ENCODE data around the gene FAT3.

Gene FAT3

GRCh38 chr11:92249156-92249753, 24.6 kb downstream of the FAT3 start:
- no peak for DNase-seq (ENCODE audit: extremely low read depth, low read depth)
- no peak for TF ChIP-seq CTCF (IDR thresholded peaks at IDR 0.05; ENCODE audit: low read depth, low read length)

GRCh38 chr11:92251980-92252379, 27.4 kb downstream of the FAT3 start:
- no peak for DNase-seq (ENCODE audit: extremely low read depth, low read depth)
- no peak for TF ChIP-seq CTCF (IDR thresholded peaks at IDR 0.05; ENCODE audit: low read depth, low read length)

- DNase-seq (ENCODE audit: extremely low read depth, low read depth), result no peak
Measured at GRCh38 chr11:92253421-92253820, 28.8 kb downstream of the FAT3 start.

GRCh38 chr11:92253945-92254344, 29.3 kb downstream of the FAT3 start:
- TF ChIP-seq CTCF (IDR thresholded peaks at IDR 0.05; ENCODE audit: low read depth, low read length), result no peak
- DNase-seq (ENCODE audit: extremely low read depth, low read depth), result no peak

More at GRCh38 chr11:92253421-92253820, 28.8 kb downstream of the FAT3 start:
- no peak for TF ChIP-seq CTCF (IDR thresholded peaks at IDR 0.05; ENCODE audit: low read depth, low read length)

GRCh38 chr11:92257536-92257935, 32.9 kb downstream of the FAT3 start:
- no peak for TF ChIP-seq CTCF (IDR thresholded peaks at IDR 0.05; ENCODE audit: low read depth, low read length)
- no peak for DNase-seq (ENCODE audit: extremely low read depth, low read depth)

GRCh38 chr11:92259861-92260260, 35.2 kb downstream of the FAT3 start:
- DNase-seq (ENCODE audit: extremely low read depth, low read depth), result no peak
- no peak for TF ChIP-seq CTCF (IDR thresholded peaks at IDR 0.05; ENCODE audit: low read depth, low read length)

GRCh38 chr11:92264350-92264749, 39.7 kb downstream of the FAT3 start:
- TF ChIP-seq CTCF (IDR thresholded peaks at IDR 0.05; ENCODE audit: low read depth, low read length), result no peak
- no peak for DNase-seq (ENCODE audit: extremely low read depth, low read depth)
